HCT116 (cell line): Measurements from ENCODE around the gene CLDN14. TPM values are rescaled to one million over a fixed set of nuclear protein-coding genes. Genes with fewer than 3 reads are reported as not detected.

Source experiments
- ATAC-seq: fragments of 200-7000 bp; cut with Tn5 transposase; 2 replicates; pipeline ENCODE4 v1.9.1; 2020; ENCODE audit warnings: mild to moderate bottlenecking, moderate library complexity
- BruUV-seq: library from RNA; stranded (reverse); fragments of 400-500 nt; replicated peaks from 2 replicates; lab custom pipeline; 2021; lab: Mats Ljungman, UMichigan
- CTCF ChIA-PET: fragments of 300-600 bp; sonication (Branson Sonifier 250); formaldehyde crosslinking; loops from one replicate; lab custom pipeline; 2021; ENCODE audit warnings: antibody characterized with exemption; lab: Charles Lee
- POLR2A ChIA-PET: fragments of 300-600, 350-600 bp; sonication (Branson Sonifier 250); formaldehyde crosslinking; loops from one replicate; lab custom pipeline; 2021; ENCODE audit warnings: antibody characterized with exemption; lab: Charles Lee
- RAD21 ChIA-PET, 2 experiments: fragments of 300-600 bp; sonication (Branson Sonifier 250); formaldehyde crosslinking; loops; one replicate each; lab custom pipeline; 2023; ENCODE audit warnings: low total read pairs in 2 of 2; ENCODE audit not compliant: uncharacterized antibody in 2 of 2, unreplicated experiment in 2 of 2, low non-redundant PET in 1 of 2; lab: Charles Lee
- DNase-seq: peaks from one replicate; pipeline ENCODE4 v3.0.0-alpha.2; 2010; ENCODE audit warnings: low read depth, low spot score
- H2AFZ ChIP-seq: fragments of 200-600 bp; shearing (Covaris generic), sonication (generic); 2 replicates; pipeline ENCODE4 v1.6.1; 2017; ENCODE audit warnings: low read depth, mixed run types, mixed read lengths, antibody characterized with exemption, low read length; ENCODE audit not compliant: poor library complexity, severe bottlenecking
- H3K27ac ChIP-seq: 2 replicates; pipeline ENCODE4 v1.5.1; 2012; ENCODE audit warnings: low read depth, low read length
- H3K27me3 ChIP-seq: fragments of 200-600 bp; sonication (generic); 2 replicates; pipeline ENCODE4 v1.6.1; 2016; ENCODE audit warnings: mixed run types, low read length, mixed read lengths; ENCODE audit not compliant: insufficient read depth
- H3K36me3 ChIP-seq, 2 experiments: fragments of 200-500 bp in 1 of 2; fragments of 200-600 bp in 1 of 2; sonication (Bioruptor generic) in 1 of 2; sonication (generic) in 1 of 2; 2 replicates each; pipeline versions ENCODE4 v1.5.1 to v1.6.1; 2014 to 2016; ENCODE audit warnings: low read length in 2 of 2, inconsistent platforms in 1 of 2, mixed read lengths in 1 of 2, mixed run types in 1 of 2; ENCODE audit not compliant: insufficient read depth in 2 of 2, control insufficient read depth in 1 of 2
- H3K4me1 ChIP-seq, 2 experiments: fragments of 200-600 bp in 1 of 2; sonication (generic) in 1 of 2; 2 replicates each; pipeline versions ENCODE4 v1.5.1 to v1.6.1; 2012 to 2017; ENCODE audit warnings: low read length in 2 of 2, inconsistent platforms in 1 of 2, mild to moderate bottlenecking in 1 of 2, mixed read lengths in 1 of 2, mixed run types in 1 of 2, moderate library complexity in 1 of 2; ENCODE audit not compliant: insufficient read depth in 2 of 2, control insufficient read depth in 1 of 2
- H3K4me2 ChIP-seq: fragments of 200-600 bp; sonication (generic); 2 replicates; pipeline ENCODE4 v1.6.1; 2017; ENCODE audit warnings: mixed run types, low read length, mixed read lengths
- H3K4me3 ChIP-seq, 2 experiments: fragments of 200-600 bp in 1 of 2; sonication (generic) in 1 of 2; replicated peaks in 1 of 2; 2 replicates each; pipeline ENCODE4 v1.5.1; 2011 to 2016; ENCODE audit warnings: low read length in 2 of 2, control low read depth in 1 of 2, low read depth in 1 of 2, mild to moderate bottlenecking in 1 of 2, mixed read lengths in 1 of 2, mixed run types in 1 of 2
- H3K79me2 ChIP-seq: fragments of 200-600 bp; sonication (generic); 2 replicates; pipeline ENCODE4 v1.6.1; 2017; ENCODE audit warnings: mild to moderate bottlenecking, mixed run types, low read length, moderate library complexity, mixed read lengths; ENCODE audit not compliant: insufficient read depth
- H3K9ac ChIP-seq: fragments of 200-600 bp; sonication (generic); 2 replicates; pipeline ENCODE4 v1.6.1; 2016; ENCODE audit warnings: low read length, mixed read lengths
- H3K9me2 ChIP-seq: fragments of 200-600 bp; sonication (generic), shearing (Covaris generic); 2 replicates; pipeline ENCODE4 v1.6.1; 2017; ENCODE audit warnings: mixed run types, mild to moderate bottlenecking, moderate library complexity; ENCODE audit not compliant: insufficient read depth
- H3K9me3 ChIP-seq, 2 experiments: fragments of 200-500 bp in 1 of 2; fragments of 200-600 bp in 1 of 2; sonication (Bioruptor generic) in 1 of 2; sonication (generic) in 1 of 2; 2 replicates each; pipeline ENCODE4 v1.6.1; 2014 to 2017; ENCODE audit warnings: low read length in 2 of 2, mixed read lengths in 2 of 2, inconsistent platforms in 1 of 2, low read depth in 1 of 2, mild to moderate bottlenecking in 1 of 2, mixed run types in 1 of 2, moderate library complexity in 1 of 2; ENCODE audit not compliant: control insufficient read depth in 1 of 2, insufficient read depth in 1 of 2
- H4K20me1 ChIP-seq: fragments of 200-600 bp; sonication (generic), shearing (Covaris generic); 2 replicates; pipeline ENCODE4 v1.6.1; 2017; ENCODE audit warnings: mixed run types, mild to moderate bottlenecking, moderate library complexity; ENCODE audit not compliant: insufficient read depth
- CBX3 ChIP-seq: IDR thresholded peaks from 2 replicates; pipeline ENCODE4 v1.6.1; 2012; ENCODE audit warnings: low read depth
- CEBPB ChIP-seq: IDR thresholded peaks from 2 replicates; pipeline ENCODE4 v1.6.1; 2012; ENCODE audit warnings: low read depth
- EZH2phosphoT487 ChIP-seq: fragments of 200-600 bp; IDR thresholded peaks from 2 replicates; pipeline ENCODE4 v1.6.1; 2018; ENCODE audit warnings: antibody characterized with exemption, borderline replicate concordance
- JUND ChIP-seq: IDR thresholded peaks from 2 replicates; pipeline ENCODE4 v1.6.1; 2012
- RAD21 ChIP-seq: IDR thresholded peaks from 2 replicates; pipeline ENCODE4 v1.6.1; 2012; ENCODE audit warnings: low read depth, mild to moderate bottlenecking
- SP1 ChIP-seq: IDR thresholded peaks from 2 replicates; pipeline ENCODE4 v1.6.1; 2012; ENCODE audit warnings: low read depth
- TCF7L2 ChIP-seq: IDR thresholded peaks from 2 replicates; pipeline ENCODE4 v1.7.0; 2011; ENCODE audit warnings: borderline replicate concordance, inconsistent platforms; ENCODE audit not compliant: insufficient read depth, insufficient read length; ENCODE audit errors: extremely low read depth
- YY1 ChIP-seq: IDR thresholded peaks from 2 replicates; pipeline ENCODE4 v1.6.1; 2011; ENCODE audit warnings: low read length, low read depth, moderate library complexity, mild to moderate bottlenecking; ENCODE audit not compliant: insufficient replicate concordance; ENCODE audit errors: extremely low read depth
- intact Hi-C: fragments of 100-400 bp; cut with micrococcal nuclease; formaldehyde crosslinking; loops from 2 replicates; pipeline ENCODE4 v1.10.0; 2022
- total RNA-seq: library from RNA; stranded (reverse); gene quantifications from one replicate; pipeline ENCODE4 v1.2.1, GENCODE V29; 2021; ENCODE audit not compliant: unreplicated experiment
- TF ChIP-seq, protein P1 (sequence below): IDR thresholded peaks from 2 replicates; pipeline ENCODE4 v1.6.1; 2012
- TF ChIP-seq, protein P2 (sequence below): IDR thresholded peaks from 2 replicates; pipeline ENCODE4 v1.6.1; 2012
- TF ChIP-seq, protein P3 (sequence below): IDR thresholded peaks from 2 replicates; pipeline ENCODE4 v1.6.1; 2012; ENCODE audit warnings: low read depth

CLDN14 gene
- total RNA-seq, 1 experiment from 2014 or later, result not detected

DNA sequence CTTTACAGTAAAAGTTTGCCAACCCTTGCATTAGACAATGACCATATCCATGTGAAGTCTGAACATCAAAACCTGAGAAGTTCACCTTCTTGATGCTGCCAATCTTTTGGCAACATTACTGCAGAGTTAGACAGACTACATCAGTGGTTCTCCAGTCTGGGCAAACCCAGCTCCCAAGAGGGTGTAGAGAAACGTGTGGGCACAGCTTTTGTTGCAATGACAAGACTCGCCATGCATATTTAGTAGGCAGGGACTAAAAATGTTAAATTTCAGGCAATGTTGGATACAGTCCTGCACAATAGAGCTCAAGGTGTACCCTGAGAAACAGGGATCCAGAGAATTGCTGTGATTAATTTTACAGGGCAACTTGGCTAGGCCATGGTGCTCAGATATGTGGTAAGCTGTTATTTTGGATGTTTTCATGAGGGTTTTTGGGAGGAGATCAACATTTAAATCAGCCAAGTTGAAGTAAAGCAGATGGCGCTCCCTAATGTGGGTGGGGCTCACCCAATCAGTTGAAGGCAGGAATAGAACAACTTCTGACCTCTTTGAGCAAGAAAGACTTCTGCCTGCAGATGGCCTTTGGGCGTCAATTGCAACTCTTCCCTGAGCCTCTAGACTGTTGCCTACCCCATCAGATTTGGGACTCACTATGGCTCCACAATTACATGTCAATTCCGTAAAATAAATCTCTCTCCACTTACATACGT, 37.6 kb upstream of the CLDN14 start:
- Histone ChIP-seq H3K4me1 (no peaks in the 10 kb centered on the region), H3K9me3 (no peaks in the 10 kb centered on the region), H3K4me2 (no peak overlapping the region), H3K27me3 (peaks cover 7% of the 10 kb centered on the region; the same call in 1 of the 2 replicates), H3K9me2 (no peaks in the 10 kb centered on the region), H3K4me3 (no peak overlapping the region), H2AFZ (no peak overlapping the region), H3K9ac (no peak overlapping the region), H4K20me1 (no peaks in the 10 kb centered on the region), H3K79me2 (no peaks in the 10 kb centered on the region), H3K36me3 (no peaks in the 10 kb centered on the region), H3K27ac (no peak overlapping the region)
- no TSS peak for BruUV-seq
- intact Hi-C loops, result no loop called here
- TF ChIP-seq RAD21, result no peak
- TF ChIP-seq, protein P1, sequence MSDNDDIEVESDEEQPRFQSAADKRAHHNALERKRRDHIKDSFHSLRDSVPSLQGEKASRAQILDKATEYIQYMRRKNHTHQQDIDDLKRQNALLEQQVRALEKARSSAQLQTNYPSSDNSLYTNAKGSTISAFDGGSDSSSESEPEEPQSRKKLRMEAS, result no peak
- no peak for TF ChIP-seq EZH2phosphoT487
- TF ChIP-seq CBX3, result no peak
- TF ChIP-seq YY1, result no peak
- TF ChIP-seq, protein P2, sequence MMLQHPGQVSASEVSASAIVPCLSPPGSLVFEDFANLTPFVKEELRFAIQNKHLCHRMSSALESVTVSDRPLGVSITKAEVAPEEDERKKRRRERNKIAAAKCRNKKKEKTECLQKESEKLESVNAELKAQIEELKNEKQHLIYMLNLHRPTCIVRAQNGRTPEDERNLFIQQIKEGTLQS, result no peak
- no peak for TF ChIP-seq SP1
- TF ChIP-seq CEBPB, result no peak
- TF ChIP-seq, protein P3, sequence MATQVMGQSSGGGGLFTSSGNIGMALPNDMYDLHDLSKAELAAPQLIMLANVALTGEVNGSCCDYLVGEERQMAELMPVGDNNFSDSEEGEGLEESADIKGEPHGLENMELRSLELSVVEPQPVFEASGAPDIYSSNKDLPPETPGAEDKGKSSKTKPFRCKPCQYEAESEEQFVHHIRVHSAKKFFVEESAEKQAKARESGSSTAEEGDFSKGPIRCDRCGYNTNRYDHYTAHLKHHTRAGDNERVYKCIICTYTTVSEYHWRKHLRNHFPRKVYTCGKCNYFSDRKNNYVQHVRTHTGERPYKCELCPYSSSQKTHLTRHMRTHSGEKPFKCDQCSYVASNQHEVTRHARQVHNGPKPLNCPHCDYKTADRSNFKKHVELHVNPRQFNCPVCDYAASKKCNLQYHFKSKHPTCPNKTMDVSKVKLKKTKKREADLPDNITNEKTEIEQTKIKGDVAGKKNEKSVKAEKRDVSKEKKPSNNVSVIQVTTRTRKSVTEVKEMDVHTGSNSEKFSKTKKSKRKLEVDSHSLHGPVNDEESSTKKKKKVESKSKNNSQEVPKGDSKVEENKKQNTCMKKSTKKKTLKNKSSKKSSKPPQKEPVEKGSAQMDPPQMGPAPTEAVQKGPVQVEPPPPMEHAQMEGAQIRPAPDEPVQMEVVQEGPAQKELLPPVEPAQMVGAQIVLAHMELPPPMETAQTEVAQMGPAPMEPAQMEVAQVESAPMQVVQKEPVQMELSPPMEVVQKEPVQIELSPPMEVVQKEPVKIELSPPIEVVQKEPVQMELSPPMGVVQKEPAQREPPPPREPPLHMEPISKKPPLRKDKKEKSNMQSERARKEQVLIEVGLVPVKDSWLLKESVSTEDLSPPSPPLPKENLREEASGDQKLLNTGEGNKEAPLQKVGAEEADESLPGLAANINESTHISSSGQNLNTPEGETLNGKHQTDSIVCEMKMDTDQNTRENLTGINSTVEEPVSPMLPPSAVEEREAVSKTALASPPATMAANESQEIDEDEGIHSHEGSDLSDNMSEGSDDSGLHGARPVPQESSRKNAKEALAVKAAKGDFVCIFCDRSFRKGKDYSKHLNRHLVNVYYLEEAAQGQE, result no peak
- TF ChIP-seq JUND, result no peak
- no peak for TF ChIP-seq TCF7L2
- no peak for ATAC-seq
- ChIA-PET POLR2A (no interaction called here), RAD21 (no interaction called here), CTCF (no interaction called here)
- no peak for DNase-seq
